Thyroid gland (tissue), 4 donors: ENCODE measurements around the gene KCNQ1. TPM values are rescaled to one million over a fixed set of nuclear protein-coding genes. Genes with fewer than 3 reads are reported as not detected.

Experiments used
- DNase-seq, 2 donors: peaks; one replicate each; pipeline ENCODE4 v3.0.0-alpha.2; 2019
- H3K27ac ChIP-seq, 3 donors: fragments of 200-600 bp; sonication (generic); 1 replicate in 2 of 3; 2 replicates in 1 of 3; pipeline ENCODE4 v1.5.1; 2016 to 2019; ENCODE audit warnings: mild to moderate bottlenecking in 1 of 3, moderate library complexity in 1 of 3
- H3K27me3 ChIP-seq: fragments of 200-600 bp; sonication (generic); one replicate; pipeline ENCODE4 v1.5.1; 2019
- H3K36me3 ChIP-seq, 2 donors: fragments of 200-600 bp; sonication (generic); one replicate each; pipeline ENCODE4 v1.5.1; 2016 to 2019
- H3K4me1 ChIP-seq, 2 donors: fragments of 200-600 bp; sonication (generic); one replicate each; pipeline ENCODE4 v1.5.1; 2017 to 2019
- H3K4me3 ChIP-seq, 3 donors: fragments of 200-600 bp; sonication (generic); replicated peaks in 1 of 3; 1 replicate in 2 of 3; 2 replicates in 1 of 3; pipeline ENCODE4 v1.5.1; 2016; ENCODE audit warnings: mild to moderate bottlenecking in 1 of 3
- H3K9me3 ChIP-seq: fragments of 200-600 bp; sonication (generic); one replicate; pipeline ENCODE4 v1.5.1; 2017
- POLR2A ChIP-seq, 2 donors: fragments of 450-650 bp; IDR thresholded peaks; one replicate each; pipeline ENCODE4 v1.6.1; 2017; ENCODE audit warnings: antibody characterized with exemption in 2 of 2, mild to moderate bottlenecking in 2 of 2, moderate library complexity in 1 of 2
- whole genome bisulfite sequencing, 2 donors: methylation state at CpG; one replicate each; pipeline ENCODE4 v1.1.5; 2017; 5-methylcytosine and 5-hydroxymethylcytosine counted together
- intact Hi-C: fragments of 100-400 bp; cut with DNase I; formaldehyde crosslinking; loops from one replicate; pipeline ENCODE4 v1.15.1; 2023
- total RNA-seq, 4 donors: library from RNA; depleted of rRNA; stranded (reverse); fragments of >200 nt; gene quantifications; one replicate each; pipeline ENCODE4 v1.2.3, GENCODE V29; 2016
- TF ChIP-seq, protein P1 (sequence below), 6 experiments: fragments of 200-600 bp in 3 of 6; fragments of 450-650 bp in 3 of 6; sonication (generic) in 3 of 6; IDR thresholded peaks; one replicate each; pipeline ENCODE4 v1.5.1; 2016 to 2019; ENCODE audit warnings: antibody characterized with exemption in 6 of 6, mild to moderate bottlenecking in 2 of 6, inconsistent platforms in 1 of 6, moderate library complexity in 1 of 6

KCNQ1 gene
- total RNA-seq, 4 donors from 2014 or later: 51.3 to 103 (median 97.8) TPM

- H3K36me3 ChIP-seq: no peaks in the 10 kb centered on the region
- intact Hi-C loops: loop anchor here (10.0 kb wide), 1 partner anchor 316 kb away; no protein-coding TSS in a partner anchor
- peak overlapping the region; percentile 75 to 85 (median 77) for H3K27ac ChIP-seq
- H3K9me3 ChIP-seq: no peaks in the 10 kb centered on the region
- no peak overlapping the region for H3K4me3 ChIP-seq
- H3K4me1 ChIP-seq: peaks cover 40 to 53% of the 10 kb centered on the region in 2 donors
- WGBS, 2 donors: 87 to 92% methylated on average over 7 of the region's 7 CpGs
- DNase-seq: no peak
- no peak for TF ChIP-seq POLR2A (IDR thresholded peaks at IDR 0.05)
- TF ChIP-seq, protein P1, sequence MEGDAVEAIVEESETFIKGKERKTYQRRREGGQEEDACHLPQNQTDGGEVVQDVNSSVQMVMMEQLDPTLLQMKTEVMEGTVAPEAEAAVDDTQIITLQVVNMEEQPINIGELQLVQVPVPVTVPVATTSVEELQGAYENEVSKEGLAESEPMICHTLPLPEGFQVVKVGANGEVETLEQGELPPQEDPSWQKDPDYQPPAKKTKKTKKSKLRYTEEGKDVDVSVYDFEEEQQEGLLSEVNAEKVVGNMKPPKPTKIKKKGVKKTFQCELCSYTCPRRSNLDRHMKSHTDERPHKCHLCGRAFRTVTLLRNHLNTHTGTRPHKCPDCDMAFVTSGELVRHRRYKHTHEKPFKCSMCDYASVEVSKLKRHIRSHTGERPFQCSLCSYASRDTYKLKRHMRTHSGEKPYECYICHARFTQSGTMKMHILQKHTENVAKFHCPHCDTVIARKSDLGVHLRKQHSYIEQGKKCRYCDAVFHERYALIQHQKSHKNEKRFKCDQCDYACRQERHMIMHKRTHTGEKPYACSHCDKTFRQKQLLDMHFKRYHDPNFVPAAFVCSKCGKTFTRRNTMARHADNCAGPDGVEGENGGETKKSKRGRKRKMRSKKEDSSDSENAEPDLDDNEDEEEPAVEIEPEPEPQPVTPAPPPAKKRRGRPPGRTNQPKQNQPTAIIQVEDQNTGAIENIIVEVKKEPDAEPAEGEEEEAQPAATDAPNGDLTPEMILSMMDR (IDR thresholded peaks at IDR 0.05): no peak
- no peaks in the 10 kb centered on the region for H3K27me3 ChIP-seq
These were observed 75.9 kb downstream of the KCNQ1 start for GRCh38 chr11:2520736-2521035.

DNA sequence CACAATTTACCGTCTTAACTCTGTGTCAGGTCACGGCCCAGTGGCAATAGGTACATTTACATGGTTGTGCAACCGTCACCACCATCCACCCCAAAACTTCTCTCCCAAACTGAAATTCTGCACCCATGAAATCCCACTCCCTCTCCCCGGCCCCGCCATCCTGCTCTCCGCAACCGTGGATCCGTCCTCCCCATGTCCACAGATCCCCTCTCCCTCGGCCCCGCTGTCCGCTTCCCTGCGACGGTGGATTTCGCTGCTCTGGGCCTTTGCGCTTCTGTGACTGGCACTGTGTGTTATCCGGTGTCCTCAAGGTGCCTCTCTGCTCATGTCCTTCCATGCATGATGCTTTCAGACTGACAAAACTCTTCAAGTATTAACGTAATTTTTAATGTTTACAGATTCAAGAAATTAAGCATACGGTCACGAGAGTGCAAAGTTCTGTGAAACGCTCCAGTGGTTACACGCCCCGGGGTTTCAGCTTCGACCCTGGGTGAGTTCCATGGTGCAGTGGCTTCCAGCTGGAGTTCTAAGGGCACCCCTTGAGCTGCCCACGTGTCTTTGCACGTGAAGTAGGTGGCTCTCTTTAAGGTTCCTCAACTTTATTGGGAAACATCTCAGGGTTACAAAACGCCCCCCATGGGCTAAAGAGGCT is 76.4 kb downstream of the KCNQ1 start:
- 30 to 58% methylated on average over 25 to 26 of the region's 26 CpGs for WGBS, 2 donors
- H3K9me3 ChIP-seq: no peaks in the 10 kb centered on the region
- H3K27ac ChIP-seq: peak overlapping the region; percentile 75 to 85 (median 77)
- no peak for DNase-seq
- no peaks in the 10 kb centered on the region for H3K27me3 ChIP-seq
- no peaks in the 10 kb centered on the region for H3K36me3 ChIP-seq
- no peak overlapping the region for H3K4me3 ChIP-seq
- peaks cover 46 to 59% of the 10 kb centered on the region in 2 donors for H3K4me1 ChIP-seq
- intact Hi-C loops: loop anchor here (10.0 kb wide), 1 partner anchor 316 kb away; no protein-coding TSS in a partner anchor
- TF ChIP-seq, protein P1 (IDR thresholded peaks at IDR 0.05): no peak
- TF ChIP-seq POLR2A (IDR thresholded peaks at IDR 0.05): peak in 1 of 2 donors; percentile 33

- Histone ChIP-seq H3K9me3 (no peaks in the 10 kb centered on the region), H3K4me3 (no peak overlapping the region), H3K36me3 (no peaks in the 10 kb centered on the region), H3K27ac (peak overlapping the region; percentile 75 to 85 (median 77)), H3K4me1 (peaks cover 53 to 66% of the 10 kb centered on the region in 2 donors), H3K27me3 (no peaks in the 10 kb centered on the region)
- peak in 1 of 2 donors; percentile 12 for TF ChIP-seq POLR2A (IDR thresholded peaks at IDR 0.05)
- TF ChIP-seq, protein P1 (IDR thresholded peaks at IDR 0.05): no peak
- WGBS, 2 donors: 63 to 68% methylated on average over 19 to 23 of the region's 35 CpGs
- intact Hi-C loops: loop anchor here (10.0 kb wide), 1 partner anchor 317 kb away; no protein-coding TSS in a partner anchor
- peak; percentile 98 to 100 for DNase-seq
These were observed 77.2 kb downstream of the KCNQ1 start for GRCh38 chr11:2521733-2522630.

- H3K4me3 ChIP-seq: no peak overlapping the region
- intact Hi-C loops: loop anchor here (10.0 kb wide), 1 partner anchor 318 kb away; no protein-coding TSS in a partner anchor
- peaks cover 61 to 74% of the 10 kb centered on the region in 2 donors for H3K4me1 ChIP-seq
- no peaks in the 10 kb centered on the region for H3K36me3 ChIP-seq
- H3K27me3 ChIP-seq: no peaks in the 10 kb centered on the region
- peak; percentile 11 to 14 for DNase-seq
- H3K27ac ChIP-seq: peak overlapping the region; percentile 75 to 85 (median 77)
- 90% methylated on average over 15 to 17 of the region's 17 CpGs for WGBS, 2 donors
- H3K9me3 ChIP-seq: no peaks in the 10 kb centered on the region
- no peak for TF ChIP-seq POLR2A (IDR thresholded peaks at IDR 0.05)
- TF ChIP-seq, protein P1 (IDR thresholded peaks at IDR 0.05): no peak
These were observed 77.9 kb downstream of the KCNQ1 start for GRCh38 chr11:2522631-2523255.
